Mucosa of descending colon (tissue), 3 donors: ENCODE measurements around the gene DCC. TPM values are rescaled to one million over a fixed set of nuclear protein-coding genes. Genes with fewer than 3 reads are reported as not detected.

ENCODE experiments used
- ATAC-seq: fragments of 200-7000 bp; cut with Tn5 transposase; one replicate; pipeline ENCODE4 v1.9.1; 2020; ENCODE audit warnings: mild to moderate bottlenecking, moderate library complexity
- DNase-seq, 3 donors: peaks; one replicate each; pipeline ENCODE4 v3.0.0-alpha.2; 2020
- H3K36me3 ChIP-seq: fragments of 200-600 bp; one replicate; pipeline ENCODE4 v1.8.0; 2021; ENCODE audit warnings: low read depth, mild to moderate bottlenecking
- H3K4me1 ChIP-seq: fragments of 200-600 bp; one replicate; pipeline ENCODE4 v1.8.0; 2021; ENCODE audit warnings: low read depth, mild to moderate bottlenecking
- H3K4me3 ChIP-seq: fragments of 200-600 bp; one replicate; pipeline ENCODE4 v1.8.0; 2021; ENCODE audit warnings: mild to moderate bottlenecking
- H3K9me3 ChIP-seq: fragments of 200-600 bp; one replicate; pipeline ENCODE4 v1.8.0; 2021; ENCODE audit warnings: mild to moderate bottlenecking
- CTCF ChIP-seq: fragments of 200-600 bp; IDR thresholded peaks from one replicate; pipeline ENCODE4 v1.8.0; 2022; ENCODE audit warnings: antibody characterized with exemption, mild to moderate bottlenecking
- intact Hi-C, 2 donors: fragments of 100-400 bp; cut with DNase I in 1 of 2; cut with micrococcal nuclease in 1 of 2; formaldehyde crosslinking; loops; one replicate each; pipeline versions ENCODE4 v1.11.0 to v1.11.1; 2022; cut with DNase I, micrococcal nuclease
- total RNA-seq, 3 donors: library from RNA; stranded (reverse); fragmentation: NEBNext Ultra II Directional in 2 of 3; extraction: Animal tissue kit (Norgen Biotek cat#: 25700) in 2 of 3; gene quantifications; one replicate each; pipeline versions ENCODE4 v1.2.1 to v1.2.4, GENCODE V29; 2021 to 2023
- donor health status: DM: no; HTN: no; CAD: no; lungs with moderate emphysema.
- donor health status: DM: no; HTN: no; CAD: no.
- donor health status: DM: no; HTN: yes; CAD: no.

Gene DCC
- total RNA-seq, 3 donors from 2014 or later, result 0.26 to 1.3 (median 0.34) TPM

- intact Hi-C loops, result no loop called here
- ATAC-seq (no peak), DNase-seq (no peak)
- H3K4me3 ChIP-seq, result no peak overlapping the region
- TF ChIP-seq CTCF, result no peak
- no peaks in the 10 kb centered on the region for H3K4me1 ChIP-seq
- no peaks in the 10 kb centered on the region for H3K9me3 ChIP-seq
- no peaks in the 10 kb centered on the region for H3K36me3 ChIP-seq
Observed at GRCh38 chr18:52572036-52573000, 232.3 kb downstream of the DCC start.

GRCh38 chr18:52577795-52578194, 237.8 kb downstream of the DCC start:
- ATAC-seq (no peak), DNase-seq (no peak)
- no peaks in the 10 kb centered on the region for H3K36me3 ChIP-seq
- intact Hi-C loops, result no loop called here
- no peak overlapping the region for H3K4me3 ChIP-seq
- H3K4me1 ChIP-seq, result no peaks in the 10 kb centered on the region
- TF ChIP-seq CTCF, result no peak
- no peaks in the 10 kb centered on the region for H3K9me3 ChIP-seq

- no peaks in the 10 kb centered on the region for H3K4me1 ChIP-seq
- intact Hi-C loops, result no loop called here
- DNase-seq, result no peak
- ATAC-seq, result no peak
- no peaks in the 10 kb centered on the region for H3K9me3 ChIP-seq
- no peak for TF ChIP-seq CTCF
- no peaks in the 10 kb centered on the region for H3K36me3 ChIP-seq
- H3K4me3 ChIP-seq, result no peak overlapping the region
Observed at GRCh38 chr18:52582061-52582460, 242.1 kb downstream of the DCC start.

GRCh38 chr18:52582516-52582915, 242.5 kb downstream of the DCC start:
- H3K4me3 ChIP-seq, result no peak overlapping the region
- intact Hi-C loops, result no loop called here
- DNase-seq, result no peak

DNA sequence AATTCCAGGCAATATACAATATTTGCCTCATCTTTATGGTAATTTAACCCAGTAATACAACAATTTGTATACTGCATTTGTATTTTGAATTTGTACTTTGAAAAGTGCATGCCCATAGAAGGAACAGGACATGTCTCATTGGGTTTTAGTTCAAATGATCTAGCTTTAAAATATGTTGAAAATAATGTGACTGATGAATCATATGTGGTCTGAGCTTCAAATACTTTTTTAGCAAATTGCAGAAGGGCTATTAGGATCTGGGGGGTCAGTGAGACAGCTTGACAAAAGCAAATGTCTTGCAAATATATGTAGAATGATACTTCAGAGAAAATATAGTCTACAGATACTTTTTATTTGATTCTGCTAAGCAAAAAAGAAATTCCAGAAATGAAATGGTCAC, 248.9 kb downstream of the DCC start:
- intact Hi-C loops, result no loop called here
- Histone ChIP-seq H3K4me1 (no peaks in the 10 kb centered on the region), H3K4me3 (no peak overlapping the region), H3K9me3 (no peaks in the 10 kb centered on the region), H3K36me3 (no peaks in the 10 kb centered on the region)
- no peak for DNase-seq
- ATAC-seq, result no peak
- no peak for TF ChIP-seq CTCF

More at GRCh38 chr18:52582516-52582915, 242.5 kb downstream of the DCC start:
- no peaks in the 10 kb centered on the region for H3K4me1 ChIP-seq
- H3K9me3 ChIP-seq, result no peaks in the 10 kb centered on the region
- no peaks in the 10 kb centered on the region for H3K36me3 ChIP-seq
- no peak for TF ChIP-seq CTCF
- ATAC-seq, result no peak
